Tibial artery (tissue), 4 donors: ENCODE data around the gene RIOK1.
"Not testable (repeated sequence)": the region's sequence is repeated elsewhere in the genome, so short reads cannot be mapped to it uniquely, and the experiment has no call there.

Source experiments
- DNase-seq, 2 donors: peaks; one replicate each; pipeline ENCODE4 v3.0.0-alpha.2; 2019
- H3K27ac ChIP-seq, 2 donors: fragments of 200-600 bp; sonication (generic) in 1 of 2; 1 replicate in 1 of 2; 2 replicates in 1 of 2; pipeline ENCODE4 v1.5.1; 2018 to 2019; ENCODE audit warnings: mild to moderate bottlenecking in 1 of 2
- H3K27me3 ChIP-seq, 2 donors: fragments of 200-600 bp; sonication (generic) in 1 of 2; one replicate each; pipeline versions ENCODE4 v1.5.1 to v1.6.0; 2016 to 2019
- H3K36me3 ChIP-seq, 3 donors: fragments of 200-600 bp; sonication (generic) in 2 of 3; one replicate each; pipeline ENCODE4 v1.5.1; 2016 to 2019; ENCODE audit warnings: mild to moderate bottlenecking in 2 of 3
- H3K4me1 ChIP-seq, 4 donors: fragments of 200-600 bp; sonication (generic) in 2 of 4; 1 replicate in 3 of 4; 2 replicates in 1 of 4; pipeline ENCODE4 v1.5.1; 2016 to 2019
- H3K4me3 ChIP-seq, 2 donors: fragments of 200-600 bp; sonication (generic) in 1 of 2; 1 replicate in 1 of 2; 2 replicates in 1 of 2; pipeline ENCODE4 v1.5.1; 2018 to 2019; ENCODE audit warnings: mild to moderate bottlenecking in 2 of 2
- H3K9me3 ChIP-seq, 3 donors: fragments of 200-600 bp; sonication (generic) in 1 of 3; one replicate each; pipeline ENCODE4 v1.5.1; 2016 to 2019
- intact Hi-C: fragments of 100-400 bp; cut with DNase I; formaldehyde crosslinking; loops from one replicate; pipeline ENCODE4 v1.15.0; 2023; ENCODE audit warnings: low total_unique reads
- TF ChIP-seq, protein P1 (sequence below), 2 experiments: fragments of 200-600 bp in 1 of 2; fragments of 450-650 bp in 1 of 2; IDR thresholded peaks; one replicate each; pipeline ENCODE4 v1.5.1; 2017 to 2019; ENCODE audit warnings: antibody characterized with exemption in 2 of 2, mild to moderate bottlenecking in 1 of 2, moderate library complexity in 1 of 2

Gene RIOK1

GRCh38 chr6:7451326-7451725 is 61.7 kb downstream of the RIOK1 start:
- H3K36me3 ChIP-seq: no peaks in the 10 kb centered on the region
- intact Hi-C loops: no loop called here
- TF ChIP-seq, protein P1, sequence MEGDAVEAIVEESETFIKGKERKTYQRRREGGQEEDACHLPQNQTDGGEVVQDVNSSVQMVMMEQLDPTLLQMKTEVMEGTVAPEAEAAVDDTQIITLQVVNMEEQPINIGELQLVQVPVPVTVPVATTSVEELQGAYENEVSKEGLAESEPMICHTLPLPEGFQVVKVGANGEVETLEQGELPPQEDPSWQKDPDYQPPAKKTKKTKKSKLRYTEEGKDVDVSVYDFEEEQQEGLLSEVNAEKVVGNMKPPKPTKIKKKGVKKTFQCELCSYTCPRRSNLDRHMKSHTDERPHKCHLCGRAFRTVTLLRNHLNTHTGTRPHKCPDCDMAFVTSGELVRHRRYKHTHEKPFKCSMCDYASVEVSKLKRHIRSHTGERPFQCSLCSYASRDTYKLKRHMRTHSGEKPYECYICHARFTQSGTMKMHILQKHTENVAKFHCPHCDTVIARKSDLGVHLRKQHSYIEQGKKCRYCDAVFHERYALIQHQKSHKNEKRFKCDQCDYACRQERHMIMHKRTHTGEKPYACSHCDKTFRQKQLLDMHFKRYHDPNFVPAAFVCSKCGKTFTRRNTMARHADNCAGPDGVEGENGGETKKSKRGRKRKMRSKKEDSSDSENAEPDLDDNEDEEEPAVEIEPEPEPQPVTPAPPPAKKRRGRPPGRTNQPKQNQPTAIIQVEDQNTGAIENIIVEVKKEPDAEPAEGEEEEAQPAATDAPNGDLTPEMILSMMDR (IDR thresholded peaks at IDR 0.05): no peak

DNA sequence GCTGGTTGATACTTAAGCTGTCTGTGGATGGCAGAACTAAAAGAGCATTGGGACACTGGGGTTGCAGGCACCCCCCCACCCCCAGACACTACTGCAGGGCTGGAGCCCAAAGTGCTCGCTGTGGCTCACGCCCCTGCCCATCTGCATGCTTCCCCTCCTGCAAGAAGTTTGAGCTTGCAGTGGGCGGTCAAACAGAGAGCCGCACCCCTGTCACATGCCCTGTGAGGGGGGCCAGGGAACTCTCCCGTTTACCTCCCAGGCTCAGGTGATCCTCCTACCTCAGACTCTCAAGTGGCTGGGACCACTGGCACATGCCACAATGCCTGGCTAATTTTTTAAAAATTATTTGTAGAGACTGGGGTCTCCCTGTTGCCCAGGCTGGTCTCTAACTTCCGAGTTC is 63.3 kb downstream of the RIOK1 start:
- Histone ChIP-seq H3K36me3 (no peaks in the 10 kb centered on the region), H3K9me3 (no peaks in the 10 kb centered on the region), H3K27me3 (no peaks in the 10 kb centered on the region), H3K4me1 (no peaks in the 10 kb centered on the region), H3K27ac (no peak overlapping the region), H3K4me3 (no peak overlapping the region)
- no peak for DNase-seq
- intact Hi-C loops: no loop called here
- TF ChIP-seq, protein P1 (IDR thresholded peaks at IDR 0.05): no peak

More at GRCh38 chr6:7451326-7451725, 61.7 kb downstream of the RIOK1 start:
- H3K4me1 ChIP-seq: no peaks in the 10 kb centered on the region
- H3K4me3 ChIP-seq: no peak overlapping the region
- H3K27me3 ChIP-seq: no peaks in the 10 kb centered on the region
- no peaks in the 10 kb centered on the region for H3K9me3 ChIP-seq
- DNase-seq: no peak
- H3K27ac ChIP-seq: no peak overlapping the region

- DNase-seq: no peak
- H3K9me3 ChIP-seq: no peaks in the 10 kb centered on the region
- H3K27me3 ChIP-seq: no peaks in the 10 kb centered on the region
- intact Hi-C loops: no loop called here
- H3K4me3 ChIP-seq: no peak overlapping the region
- H3K4me1 ChIP-seq: no peaks in the 10 kb centered on the region
- H3K36me3 ChIP-seq: no peaks in the 10 kb centered on the region
- no peak overlapping the region for H3K27ac ChIP-seq
- TF ChIP-seq, protein P1 (IDR thresholded peaks at IDR 0.05): no peak
Measured at GRCh38 chr6:7454696-7455358, 65.2 kb downstream of the RIOK1 start.

DNA sequence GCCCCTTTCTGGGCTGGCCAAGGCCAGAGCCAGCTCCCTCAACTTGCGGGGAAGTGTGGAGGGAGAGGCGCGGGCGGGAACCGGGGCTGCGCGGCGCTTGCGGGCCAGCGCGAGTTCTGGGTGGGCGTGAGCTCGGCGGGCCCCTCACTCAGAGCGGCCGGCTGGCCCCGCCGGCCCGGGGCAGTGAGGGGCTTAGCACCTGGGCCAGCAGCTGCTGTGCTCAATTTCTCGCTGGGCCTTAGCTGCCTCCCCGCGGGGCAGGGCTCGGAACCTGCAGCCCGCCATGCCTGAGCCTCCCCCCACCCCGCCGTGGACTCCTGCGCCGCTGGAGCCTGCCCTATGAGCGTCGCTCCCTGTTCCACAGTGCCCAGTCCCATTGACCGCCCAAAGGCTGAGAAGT is 66.7 kb downstream of the RIOK1 start:
- H3K9me3 ChIP-seq, H3K4me1 ChIP-seq, H3K27ac ChIP-seq, intact Hi-C loops, H3K27me3 ChIP-seq, H3K4me3 ChIP-seq, DNase-seq, H3K36me3 ChIP-seq: not testable (repeated sequence)

- Histone ChIP-seq H3K36me3 (no peaks in the 10 kb centered on the region), H3K27me3 (no peaks in the 10 kb centered on the region), H3K4me3 (no peak overlapping the region), H3K9me3 (no peaks in the 10 kb centered on the region), H3K27ac (no peak overlapping the region), H3K4me1 (no peaks in the 10 kb centered on the region)
- TF ChIP-seq, protein P1 (IDR thresholded peaks at IDR 0.05): no peak
- intact Hi-C loops: no loop called here
- DNase-seq: no peak
Measured at GRCh38 chr6:7461416-7461815, 71.8 kb downstream of the RIOK1 start.

- DNase-seq: no peak
- H3K4me3 ChIP-seq: no peak overlapping the region
- TF ChIP-seq, protein P1 (IDR thresholded peaks at IDR 0.05): no peak
Measured at GRCh38 chr6:7463785-7464184, 74.2 kb downstream of the RIOK1 start.

More at GRCh38 chr6:7463785-7464184, 74.2 kb downstream of the RIOK1 start:
- intact Hi-C loops: no loop called here
- peaks cover 0 to 3% (median 0%) of the 10 kb centered on the region in 4 donors for H3K4me1 ChIP-seq
- no peaks in the 10 kb centered on the region for H3K27me3 ChIP-seq
- H3K9me3 ChIP-seq: no peaks in the 10 kb centered on the region
- no peaks in the 10 kb centered on the region for H3K36me3 ChIP-seq
- no peak overlapping the region for H3K27ac ChIP-seq
